ENCODE results near the gene PIPOX.

The PIPOX gene

DNA sequence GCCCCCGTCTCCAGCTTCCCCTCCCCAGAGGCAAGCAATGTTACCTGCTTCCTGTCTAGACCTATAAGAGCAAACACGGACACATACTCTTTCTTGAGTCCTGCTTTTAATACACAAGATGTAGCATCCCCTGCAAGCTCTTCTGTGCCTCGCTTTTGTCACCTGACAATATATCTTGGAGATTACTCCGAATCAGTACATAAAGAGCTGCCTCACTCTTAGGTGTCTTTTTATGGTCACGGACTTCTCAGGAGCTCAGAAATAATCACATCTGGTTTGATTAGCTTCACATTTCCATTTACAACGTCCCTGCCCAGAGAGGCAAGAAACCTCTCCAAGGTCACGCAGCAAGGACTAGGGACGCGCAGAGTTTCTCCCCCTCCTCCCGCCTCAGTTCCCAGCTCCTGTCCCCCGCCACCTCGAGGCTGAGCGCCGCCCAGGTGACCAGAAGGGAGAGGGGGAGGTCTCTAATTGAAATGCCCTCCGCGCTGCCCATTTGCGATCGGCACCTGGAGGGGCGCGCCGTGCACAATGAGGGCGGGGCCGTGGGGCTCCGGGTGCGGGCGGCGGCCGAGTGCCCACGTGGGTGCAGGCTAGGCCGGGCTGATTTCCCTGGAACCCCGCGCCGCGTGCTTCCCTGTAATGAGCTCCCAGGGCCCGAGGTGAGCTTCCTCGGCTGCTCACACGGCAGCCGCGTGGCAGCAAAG, 23.3 kb upstream of the PIPOX start:
- DNase-seq (ENCODE audit: low read depth), result peak; percentile 2

DNA sequence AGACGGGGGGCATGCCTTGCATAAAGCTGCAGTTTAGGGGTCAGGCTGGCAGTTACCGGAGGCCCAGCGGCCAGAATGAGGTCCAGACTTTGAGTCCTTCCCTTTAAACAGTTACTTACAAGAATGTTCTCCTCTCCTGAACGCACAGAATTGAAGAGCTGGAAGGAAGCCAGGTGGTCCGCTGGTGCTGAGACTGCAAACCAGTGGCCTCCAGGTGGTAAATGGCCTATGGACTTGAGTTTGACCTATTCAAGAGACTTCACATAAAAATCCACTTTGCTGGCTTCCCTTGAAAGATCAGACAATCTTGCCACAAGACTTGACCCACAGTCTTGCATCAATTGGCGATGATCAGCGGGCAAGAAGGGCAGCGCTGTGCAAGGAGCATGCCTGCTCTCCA, 22.4 kb upstream of the PIPOX start:
- DNase-seq (ENCODE audit: low read depth), result no peak

DNA sequence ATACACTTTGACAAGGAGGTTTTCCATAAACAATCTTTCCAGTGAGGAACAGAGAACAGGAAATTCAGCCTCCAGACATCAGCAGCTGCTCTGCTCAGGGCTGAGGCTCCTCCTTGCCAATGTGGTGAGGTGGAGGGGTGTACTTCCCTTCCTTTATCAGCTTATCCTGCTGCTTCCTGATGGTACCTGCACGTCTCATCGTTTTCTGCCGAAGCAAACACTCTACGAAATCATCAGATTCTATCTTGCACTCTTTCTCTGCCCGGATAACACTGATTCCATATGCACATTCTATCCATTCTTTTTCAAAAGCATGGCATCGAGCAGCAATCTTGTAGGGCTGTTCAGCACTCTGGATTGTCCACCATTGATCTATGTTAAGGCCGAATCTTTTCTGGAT, 21.7 kb upstream of the PIPOX start:
- no peak for DNase-seq (ENCODE audit: low read depth)

DNA sequence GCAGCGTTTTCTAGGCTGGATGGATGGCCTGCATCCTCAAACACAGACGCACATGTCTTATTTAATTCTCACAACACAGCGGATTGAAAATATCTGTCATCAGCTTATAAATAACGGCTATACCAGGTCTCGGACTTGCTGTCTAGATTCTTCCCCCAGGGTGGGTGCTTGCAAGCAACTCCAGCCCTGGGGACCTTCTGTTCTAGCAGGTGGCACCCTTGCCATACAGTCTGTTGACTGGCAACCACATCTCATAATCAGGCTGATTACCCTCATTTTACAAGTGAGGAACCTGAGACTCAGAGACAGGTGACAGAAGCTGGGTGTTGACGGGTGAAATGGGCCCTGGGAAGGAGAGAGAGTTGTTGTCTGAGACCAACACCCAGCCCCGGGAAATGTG, 20.9 kb upstream of the PIPOX start:
- DNase-seq (ENCODE audit: low read depth), result no peak

DNA sequence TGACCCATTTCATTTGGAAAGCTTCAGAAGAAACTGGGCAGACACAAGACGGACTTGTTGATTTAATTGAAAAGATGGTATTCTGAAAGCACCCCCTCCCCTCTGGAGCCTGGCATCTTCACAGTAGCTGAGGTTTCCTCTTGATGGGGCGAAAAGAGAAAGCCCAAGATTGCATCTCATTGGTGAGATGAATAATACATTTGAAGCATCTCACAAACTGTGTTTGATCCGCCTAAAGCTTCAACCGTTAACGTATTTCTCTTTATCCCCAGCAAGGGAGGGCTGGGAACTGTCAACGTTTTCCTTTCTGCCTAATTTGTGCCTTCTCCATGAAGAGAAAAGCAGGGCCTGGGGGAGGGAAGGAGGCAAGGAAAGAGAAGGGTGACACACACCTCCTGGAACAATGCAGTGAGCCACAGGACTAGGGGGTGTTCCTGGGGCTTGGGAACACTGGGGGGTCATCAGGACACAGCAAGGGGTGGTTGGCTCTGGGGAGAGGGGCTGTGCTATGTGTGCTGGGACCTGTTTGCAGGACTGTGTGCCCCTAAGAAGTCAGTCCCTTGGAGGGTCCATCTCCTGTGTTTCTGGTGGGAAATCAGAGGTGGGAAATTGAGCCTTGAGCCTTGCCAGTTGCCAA, 18.5 kb upstream of the PIPOX start:
- DNase-seq (ENCODE audit: low read depth), result no peak

DNA sequence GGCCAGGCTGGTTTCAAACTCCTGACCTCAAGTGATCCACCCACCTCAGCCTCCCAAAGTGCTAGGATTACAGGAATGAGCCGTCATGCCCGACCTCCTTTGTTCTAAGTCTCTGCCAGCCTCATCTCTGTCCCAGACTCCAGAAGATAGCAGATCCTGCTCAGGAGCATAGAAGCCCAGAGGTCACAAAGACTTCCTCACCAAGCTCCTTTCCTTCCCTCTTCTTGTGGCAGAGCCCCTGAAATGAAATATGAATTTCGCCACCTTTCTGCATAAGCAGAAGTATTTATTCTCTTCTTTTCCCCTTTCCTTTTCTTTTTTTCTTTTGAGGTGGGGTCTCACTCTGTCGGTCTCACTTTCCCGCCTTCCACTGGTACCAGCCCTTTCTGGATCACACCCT, 11.5 kb upstream of the PIPOX start:
- DNase-seq (ENCODE audit: low read depth), result no peak

DNA sequence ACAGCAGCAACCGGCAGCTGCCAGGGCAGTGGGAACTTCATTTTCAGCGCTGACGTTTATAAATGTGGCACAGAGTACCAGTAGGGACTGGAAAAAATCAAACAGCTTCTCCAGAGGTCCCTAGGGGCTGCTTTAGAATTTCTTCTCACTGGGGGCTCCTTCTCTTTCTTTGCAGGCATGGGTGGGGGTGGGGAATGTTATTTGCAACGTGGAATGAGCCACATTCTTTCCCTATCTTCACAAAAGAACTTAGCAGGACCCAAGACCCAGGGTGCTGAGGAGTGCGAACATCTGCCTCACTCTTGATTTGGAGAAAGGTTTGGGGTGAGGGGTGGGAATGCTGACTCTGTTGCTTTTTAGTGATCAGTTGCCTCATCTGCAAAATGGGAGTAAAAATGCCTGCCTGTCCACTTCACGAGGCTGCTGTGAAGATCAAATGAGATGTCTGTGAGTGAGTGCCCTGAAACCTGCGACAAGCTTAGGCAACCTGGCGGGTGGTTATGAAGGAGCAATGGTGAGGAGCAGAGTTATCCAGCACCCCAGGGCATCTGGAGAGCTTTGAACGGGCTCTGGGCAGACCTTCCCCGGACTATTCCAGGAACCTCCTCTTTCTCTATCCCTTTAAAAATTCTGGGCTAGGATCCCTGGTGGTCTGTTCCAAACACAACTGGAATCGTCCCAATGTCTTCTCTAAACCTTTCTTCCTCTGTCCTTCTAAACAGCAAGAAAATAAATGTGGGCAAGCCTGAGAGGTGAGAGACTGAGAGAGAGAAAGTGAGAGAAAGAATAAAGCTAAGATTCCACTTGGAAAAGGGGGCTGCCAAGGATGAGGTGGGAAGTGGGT, 10.7 kb upstream of the PIPOX start:
- no peak for DNase-seq (ENCODE audit: low read depth)

DNA sequence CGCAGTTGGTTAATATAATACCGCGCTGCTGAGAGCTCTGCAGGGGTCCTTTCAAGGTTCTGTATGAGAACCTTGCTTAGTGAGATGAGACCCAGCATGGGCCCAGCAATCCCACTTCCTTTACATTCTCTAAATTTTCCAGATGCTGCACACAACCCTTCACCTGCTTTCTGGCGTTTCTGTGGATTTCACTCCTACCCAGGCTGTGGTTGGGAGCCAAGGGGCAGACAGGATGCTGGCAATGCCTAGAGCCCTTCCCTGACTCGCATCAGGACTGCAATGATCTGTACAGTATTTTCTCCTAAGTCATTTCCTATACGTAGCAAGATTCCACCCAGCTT, 10.1 kb upstream of the PIPOX start:
- no peak for DNase-seq (ENCODE audit: low read depth)

DNA sequence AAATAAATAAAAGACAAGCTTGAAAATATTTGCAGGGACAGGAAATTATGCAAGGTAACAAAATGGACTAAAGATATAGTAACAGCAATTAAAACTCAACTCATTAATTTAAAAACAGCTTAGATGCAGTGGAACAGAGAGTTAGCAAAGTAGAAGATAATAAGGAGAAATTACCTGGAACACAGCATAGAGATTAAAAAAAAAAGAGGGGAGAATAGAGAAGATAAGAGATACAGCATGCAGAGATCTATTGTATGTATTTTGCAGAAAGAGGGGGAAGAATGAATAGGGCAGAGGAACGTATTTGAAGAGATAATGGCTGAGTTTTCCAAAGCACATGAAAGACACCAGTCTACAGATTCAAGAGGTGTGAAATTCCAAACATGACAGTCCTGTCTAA, 8.4 kb upstream of the PIPOX start:
- DNase-seq (ENCODE audit: low read depth), result no peak

DNA sequence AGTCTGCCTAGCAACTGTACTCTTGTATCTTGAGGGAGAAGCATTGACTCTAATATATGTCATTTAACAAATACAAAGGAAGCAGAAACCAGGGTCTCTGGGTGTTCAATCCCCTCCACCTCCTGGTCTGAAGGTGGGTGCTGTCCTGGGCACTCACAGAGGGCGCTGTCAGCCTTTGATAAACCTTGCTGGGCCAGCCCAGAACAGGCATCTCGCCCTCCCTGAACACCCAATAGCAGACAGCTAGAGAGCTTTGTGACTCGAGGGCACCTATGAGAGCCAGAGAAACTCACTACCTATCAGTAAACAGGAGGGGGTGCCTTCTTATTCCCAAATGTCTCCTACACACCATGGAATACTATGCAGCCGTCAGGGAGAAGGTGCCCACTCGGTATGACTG, 6.4 kb upstream of the PIPOX start:
- DNase-seq (ENCODE audit: low read depth), result no peak

DNA sequence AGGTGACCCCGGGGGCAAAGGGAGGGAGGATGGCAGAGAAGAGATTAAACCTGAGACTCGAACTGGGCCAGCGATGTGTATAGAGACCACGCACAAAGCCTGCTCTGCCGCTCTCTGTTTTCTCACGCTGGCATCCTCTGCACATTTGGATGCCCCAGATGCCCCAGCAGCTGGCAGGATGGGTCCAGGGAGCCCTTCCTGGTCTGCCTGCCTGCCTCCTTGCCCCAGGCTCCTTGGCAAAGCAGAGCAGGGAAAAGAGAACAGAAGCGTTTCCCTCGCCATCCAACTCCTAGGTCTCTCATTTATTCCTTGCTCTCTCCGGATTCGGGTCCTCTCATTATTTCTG, 5.2 kb upstream of the PIPOX start:
- no peak for DNase-seq (ENCODE audit: low read depth)

DNA sequence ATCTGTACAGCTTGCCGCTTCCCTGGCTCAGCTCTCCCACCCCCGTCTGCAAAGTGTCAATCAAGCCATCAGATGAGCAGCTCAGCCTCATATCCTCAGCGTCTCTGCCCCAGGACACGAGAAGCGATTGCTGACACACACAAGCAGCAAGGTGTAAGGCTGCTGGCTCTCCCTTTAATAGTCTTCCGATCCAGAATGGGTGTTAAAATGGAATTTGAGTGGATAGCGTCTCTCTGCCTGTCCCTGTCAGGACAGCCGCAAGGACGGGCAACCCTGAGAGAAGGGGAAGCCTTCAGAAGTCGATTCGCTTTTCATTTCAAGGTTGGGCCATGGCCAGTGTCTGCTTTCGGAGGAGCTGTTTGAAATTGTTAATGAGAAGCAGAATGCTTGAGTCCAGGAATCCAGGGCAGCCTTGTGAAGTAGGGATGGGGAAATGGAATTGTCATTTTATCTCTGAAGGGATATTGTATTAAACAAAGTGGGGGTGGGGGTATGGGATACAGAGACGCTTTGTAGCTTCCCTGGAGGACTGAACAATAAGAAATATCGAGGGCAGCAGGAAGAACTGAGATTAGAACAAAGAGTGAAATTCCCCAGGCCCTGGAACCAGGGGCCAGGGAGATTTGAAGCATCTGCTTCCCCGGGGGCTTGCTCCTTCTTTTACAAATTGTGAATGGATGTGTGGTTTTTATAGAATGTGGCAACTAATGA, 4.7 kb upstream of the PIPOX start:
- DNase-seq (ENCODE audit: low read depth), result no peak

DNA sequence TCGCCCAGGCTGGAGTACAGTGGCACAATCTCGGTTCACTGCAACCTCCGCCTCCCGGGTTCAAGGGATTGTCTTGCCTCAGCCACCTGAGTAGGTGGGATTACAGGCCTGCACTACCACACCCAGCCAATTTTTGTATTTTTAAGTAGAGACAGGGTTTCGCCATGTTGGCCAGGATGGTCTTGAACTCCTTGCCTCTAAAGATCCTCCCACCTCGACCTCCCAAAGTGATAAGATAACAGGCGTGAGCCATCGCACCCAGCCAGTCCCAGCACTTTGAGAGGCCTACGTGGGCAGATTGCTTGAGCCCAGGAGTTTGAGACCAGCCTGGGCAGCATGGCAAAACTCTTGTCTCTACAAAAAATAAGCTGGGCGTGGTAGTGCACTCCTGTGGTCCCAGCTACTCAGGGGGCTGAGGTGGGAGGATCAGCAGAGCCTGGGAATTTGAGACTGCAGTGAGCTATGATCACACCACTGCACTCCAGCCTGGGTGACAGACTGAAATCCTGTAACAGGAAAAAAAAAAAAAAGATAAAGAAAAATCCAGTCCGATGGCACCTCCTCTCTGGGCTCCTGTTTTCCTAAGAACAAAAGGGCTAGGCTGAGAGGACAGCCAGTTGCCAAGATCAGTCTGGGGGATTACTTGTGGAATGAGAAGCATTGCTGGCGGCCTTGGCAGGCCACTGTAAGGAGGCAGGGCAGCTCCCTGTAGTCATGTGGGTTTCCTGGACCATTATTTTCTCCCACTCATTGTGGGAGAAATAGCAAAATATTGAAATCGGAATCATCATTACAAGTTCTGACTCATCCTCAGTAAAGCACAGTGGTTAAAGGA, 3.0 kb upstream of the PIPOX start:
- DNase-seq (ENCODE audit: low read depth), result no peak

DNA sequence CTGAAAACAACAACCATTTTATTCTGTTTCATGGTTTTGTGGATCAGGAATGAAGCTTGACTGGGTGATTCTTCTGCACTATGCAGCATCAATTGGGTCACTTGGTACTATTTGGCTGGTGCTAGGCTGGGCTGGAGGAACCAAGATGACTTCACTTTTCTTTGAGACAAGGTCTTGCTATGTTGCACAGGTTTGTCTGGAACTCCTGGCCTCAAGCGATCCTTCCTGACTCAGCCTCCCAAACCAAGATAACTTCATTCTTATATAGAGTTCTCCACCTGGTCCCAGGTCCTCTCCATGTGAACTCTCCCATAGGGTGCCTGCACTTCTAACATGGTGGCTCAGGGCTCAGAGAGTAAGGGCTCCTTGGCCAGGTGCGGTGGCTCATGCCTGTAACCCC, 1.9 kb upstream of the PIPOX start:
- no peak for DNase-seq (ENCODE audit: low read depth)

DNA sequence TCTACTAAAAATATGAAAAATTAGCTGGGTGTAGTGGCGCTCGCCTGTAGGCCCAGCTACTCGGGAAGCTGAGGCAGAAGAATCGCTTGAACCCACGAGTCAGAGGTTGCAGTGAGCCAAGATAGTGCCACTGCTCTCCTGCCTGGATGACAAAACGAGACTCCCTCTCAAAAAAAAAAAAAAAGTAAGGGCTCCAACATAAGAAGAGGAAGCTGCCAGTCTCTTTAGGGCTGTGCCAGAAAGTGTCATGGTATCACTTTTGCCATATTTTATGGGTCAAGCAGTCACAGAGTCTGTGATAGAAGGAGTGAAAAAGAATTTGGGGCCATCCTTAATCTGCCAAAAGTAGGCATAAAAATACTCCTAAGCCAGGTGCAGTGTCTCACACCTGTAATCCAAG, 1.4 kb upstream of the PIPOX start:
- no peak for DNase-seq (ENCODE audit: low read depth)

DNA sequence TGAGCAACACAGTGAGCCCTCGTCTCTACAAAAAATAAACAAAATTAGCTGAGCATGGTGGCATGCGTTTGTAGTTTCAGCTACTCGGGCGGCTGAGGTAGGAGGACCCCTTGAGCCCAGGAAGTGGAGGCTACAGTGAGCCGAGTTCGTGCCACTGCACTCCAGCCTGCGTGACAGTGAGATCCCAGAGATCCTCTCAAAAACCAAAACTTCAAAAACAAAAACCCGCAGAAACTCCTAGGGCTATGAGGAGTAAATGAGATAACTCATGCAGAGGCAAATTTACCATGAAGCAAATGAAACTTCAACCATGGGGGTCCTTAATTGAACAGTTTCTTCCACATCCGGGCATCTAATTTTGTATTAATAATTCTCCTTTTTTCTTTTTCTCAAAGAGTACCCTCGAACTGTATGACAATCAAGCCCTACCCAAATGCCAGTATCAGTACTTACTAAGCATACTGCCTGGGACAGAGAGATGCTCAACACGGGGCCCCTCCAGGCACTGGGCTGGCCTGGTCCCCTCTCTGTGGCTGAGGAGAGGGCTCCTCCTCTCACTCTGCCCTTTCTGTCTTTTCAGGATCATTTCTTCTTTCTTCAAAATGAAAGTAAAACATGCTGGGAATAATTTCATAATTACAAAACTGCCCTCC, 789 bp upstream of the PIPOX start:
- DNase-seq (ENCODE audit: low read depth), result no peak

DNA sequence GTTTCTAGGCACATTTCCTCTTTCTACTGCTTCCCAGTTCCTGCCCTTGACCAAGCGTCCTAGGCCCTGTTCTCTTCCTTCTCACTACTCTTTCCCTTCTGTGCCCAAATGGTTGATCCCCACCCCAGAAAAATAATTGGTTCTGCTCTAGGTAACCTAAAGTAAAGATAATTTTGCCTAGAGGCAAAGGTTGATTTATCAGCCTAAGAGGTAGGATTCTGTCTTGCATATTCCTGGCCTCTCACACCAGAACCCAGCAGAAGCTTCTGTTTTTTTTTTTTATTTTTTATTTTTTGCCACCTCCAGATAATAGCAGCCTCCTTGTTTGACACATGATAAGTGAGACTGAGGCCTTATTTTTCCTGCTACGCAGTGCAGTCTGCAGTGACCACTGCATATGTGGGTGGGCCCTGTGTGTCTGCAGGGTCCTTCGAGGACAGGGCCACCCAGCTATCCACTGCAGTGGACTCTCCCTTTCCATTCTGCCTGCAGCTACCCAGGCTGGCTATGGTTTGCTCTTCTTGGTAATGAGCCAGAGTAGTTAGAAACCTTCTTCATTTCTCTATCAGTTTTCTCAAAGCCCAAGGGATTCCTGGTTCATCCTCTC, 701 bp downstream of the PIPOX start:
- DNase-seq (ENCODE audit: low read depth), result no peak

DNA sequence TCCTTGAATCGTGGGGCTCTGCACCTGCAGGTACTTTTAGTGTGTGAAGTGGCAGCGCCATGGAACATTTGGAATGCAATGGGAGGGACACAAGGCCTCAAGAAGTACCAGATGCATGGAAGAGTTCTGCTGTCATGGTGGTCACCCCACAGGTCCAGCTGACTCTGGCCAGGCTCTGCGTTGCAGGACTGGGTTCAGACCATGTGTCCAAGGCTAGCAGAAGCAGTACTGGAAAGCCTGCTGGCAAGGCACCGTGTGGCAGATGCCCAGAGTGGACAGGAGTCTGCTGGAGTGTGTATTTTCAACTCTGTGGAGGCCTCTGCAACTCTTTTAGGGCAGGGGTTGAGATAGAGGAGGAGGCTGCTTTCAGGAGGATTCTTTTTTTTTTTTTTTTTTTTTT, 2.1 kb downstream of the PIPOX start:
- DNase-seq (ENCODE audit: low read depth), result no peak

DNA sequence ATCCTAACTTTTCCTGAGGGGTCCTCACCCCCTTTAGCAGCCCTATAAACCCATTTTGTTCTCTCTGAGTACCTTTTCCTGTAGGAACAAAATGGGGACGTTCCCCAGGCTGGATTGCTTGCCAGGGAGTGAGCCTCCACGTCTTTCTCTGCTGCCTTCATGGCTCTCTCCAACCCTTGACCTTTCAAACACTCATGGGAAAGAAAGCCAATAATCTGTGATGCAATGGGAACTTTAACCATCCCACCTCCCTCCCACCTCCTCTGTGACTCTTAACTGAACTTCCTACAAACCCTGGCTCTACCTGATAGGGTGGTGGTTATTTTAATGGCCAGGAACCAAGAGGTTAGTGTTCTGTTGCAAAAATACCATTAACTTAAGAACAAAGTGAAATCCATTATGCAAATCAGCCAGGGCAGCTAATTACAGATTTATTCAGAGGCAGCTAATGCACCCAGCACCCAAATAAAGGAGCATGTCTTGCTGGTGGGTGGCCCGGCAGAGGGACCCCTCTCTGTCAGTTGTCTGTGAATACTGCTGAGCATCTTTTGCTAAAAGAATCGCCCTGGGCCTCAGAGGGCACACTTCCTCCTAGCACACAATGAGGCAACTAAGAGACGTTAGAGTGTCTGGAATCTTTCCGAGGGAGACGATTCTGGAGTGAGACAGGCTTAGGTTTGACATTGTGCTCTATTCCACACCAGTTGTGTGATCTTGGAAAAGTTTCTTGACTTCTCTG, 3.0 kb downstream of the PIPOX start:
- DNase-seq (ENCODE audit: low read depth), result no peak

DNA sequence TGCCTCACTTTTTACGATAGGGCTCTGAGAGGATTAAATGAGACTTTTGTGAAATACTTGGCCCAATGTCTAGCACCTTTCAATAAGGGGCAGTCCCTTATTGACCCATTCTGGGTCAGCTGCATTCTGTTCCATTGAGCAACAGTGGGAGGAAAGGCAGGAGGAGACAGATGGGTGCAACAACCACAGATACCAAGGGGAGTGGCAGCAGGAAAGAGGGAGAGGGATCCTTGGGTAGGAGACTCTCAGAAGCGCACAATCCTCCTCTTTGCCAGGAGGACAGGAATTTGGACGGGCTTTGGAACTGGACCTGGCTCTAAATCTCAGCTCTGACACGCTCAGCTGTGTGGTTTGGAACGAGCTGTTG, 3.5 kb downstream of the PIPOX start:
- DNase-seq (ENCODE audit: low read depth), result no peak
